Stimulated activated CD8-positive, alpha-beta memory T cell treated with anti-CD3 and anti-CD28 coated beads, Interleukin-15, amount 100 ng/mL, for 1 hour (primary cell): ENCODE results near the gene ITPR1.
"Not testable (repeated sequence)": the region's sequence is repeated elsewhere in the genome, so short reads cannot be mapped to it uniquely, and the experiment has no call there.

Experiments used
- DNase-seq: peaks from one replicate; pipeline ENCODE4 v3.0.0-alpha.2; 2020; ENCODE audit warnings: low read depth

Gene ITPR1

DNA sequence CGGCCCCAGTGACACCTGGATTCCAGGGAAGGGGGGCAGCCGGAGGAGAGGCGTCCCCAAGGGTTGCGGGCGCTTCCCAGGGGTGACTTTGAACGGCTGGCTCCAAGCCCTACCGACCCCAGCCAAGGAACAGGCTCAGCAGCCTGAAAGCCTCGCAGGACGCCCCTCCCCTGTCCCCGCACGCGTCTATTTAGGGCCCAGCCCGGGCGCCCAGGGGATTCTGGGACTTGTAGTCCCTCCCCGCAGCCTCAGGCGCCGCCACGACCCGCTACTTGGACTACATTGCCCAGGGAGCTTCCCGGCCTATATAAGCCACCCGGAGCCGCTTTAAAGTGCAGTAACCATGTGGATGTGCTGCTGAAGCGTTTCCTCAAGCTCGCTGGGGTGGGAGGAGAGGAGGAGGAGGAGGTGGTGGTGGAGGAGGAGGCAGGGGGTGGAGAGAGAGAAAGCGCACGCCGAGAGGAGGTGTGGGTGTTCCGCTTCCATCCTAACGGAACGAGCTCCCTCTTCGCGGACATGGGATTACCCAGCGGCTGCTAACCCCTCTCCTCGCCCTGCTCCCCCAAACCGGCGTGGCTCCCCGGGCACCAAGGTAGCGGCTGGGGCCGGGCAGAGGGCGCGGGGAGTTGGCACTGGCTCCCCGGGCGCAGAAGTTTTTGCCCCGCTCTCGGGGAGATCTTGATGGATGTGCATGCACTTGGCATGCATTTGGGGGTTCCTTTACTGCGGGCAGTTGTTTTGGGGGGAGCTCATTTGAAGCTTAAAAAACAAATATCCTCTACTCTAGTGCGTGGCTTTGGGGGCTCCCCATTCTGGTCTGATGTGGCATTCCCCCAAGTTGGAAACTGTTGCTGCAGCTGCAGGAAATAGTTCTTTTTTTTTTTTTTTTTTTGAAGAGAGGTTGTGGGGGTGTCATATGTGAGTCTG, at the start of gene ITPR1:
Gene ITPR1 (plus strand): TSS at position 335 of the 927 bp plus-strand sequence. CDS start 23,144 bp downstream, outside the sequence.
- DNase-seq = peak; percentile 92

DNA sequence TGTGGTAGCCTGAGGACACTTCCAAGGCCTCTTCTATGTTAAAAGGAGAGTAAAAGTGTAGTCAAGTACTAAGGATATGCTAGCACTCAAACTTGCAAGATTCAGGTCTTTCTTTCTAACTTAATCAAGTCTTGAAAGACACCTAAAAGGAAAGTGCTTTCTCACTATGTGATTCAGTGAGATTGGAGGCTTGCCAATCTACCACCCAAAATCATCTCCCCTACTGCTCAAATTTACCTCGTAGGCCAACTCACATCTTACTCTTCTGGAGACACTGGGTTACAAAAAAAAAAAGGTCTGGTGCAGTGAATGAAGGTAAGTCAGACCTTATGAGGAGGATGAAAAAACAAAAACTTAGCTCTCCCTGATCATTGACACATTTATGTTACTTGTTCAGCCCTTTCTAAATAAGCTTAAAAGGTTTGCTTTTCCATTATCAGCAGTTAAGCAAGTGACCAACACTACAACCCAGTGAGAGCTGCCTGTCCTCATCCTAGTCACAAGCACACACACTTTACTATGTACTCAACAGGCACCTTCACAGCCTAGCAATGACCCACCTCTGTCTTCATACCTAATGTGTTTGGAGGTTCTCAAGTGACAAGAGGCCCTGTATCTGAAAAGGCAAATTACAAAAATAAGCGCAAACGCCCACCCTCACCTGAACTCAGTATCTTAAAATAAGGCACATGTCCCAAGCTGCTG, 45.7 kb upstream of the ITPR1 start:
- DNase-seq = no peak

DNA sequence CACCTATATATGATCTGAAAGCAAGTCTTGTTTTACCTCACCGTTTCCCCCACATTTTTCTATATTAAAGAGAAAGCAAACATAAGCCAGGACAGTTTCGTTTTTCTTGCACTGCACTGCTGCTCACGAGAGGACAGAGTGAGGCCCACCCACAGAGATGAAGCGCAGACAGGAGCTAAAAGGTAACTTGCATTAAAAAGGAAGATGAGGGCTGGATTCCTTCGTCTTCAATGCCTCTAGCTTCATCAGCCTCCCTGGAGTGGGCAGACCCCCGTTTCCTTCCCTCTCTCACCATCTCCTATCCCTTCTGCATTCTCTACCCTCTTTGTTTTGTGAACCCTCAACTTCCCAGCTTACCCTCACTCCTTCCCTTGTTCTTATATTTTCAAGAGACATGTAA, 45.0 kb upstream of the ITPR1 start:
- no peak for DNase-seq

DNA sequence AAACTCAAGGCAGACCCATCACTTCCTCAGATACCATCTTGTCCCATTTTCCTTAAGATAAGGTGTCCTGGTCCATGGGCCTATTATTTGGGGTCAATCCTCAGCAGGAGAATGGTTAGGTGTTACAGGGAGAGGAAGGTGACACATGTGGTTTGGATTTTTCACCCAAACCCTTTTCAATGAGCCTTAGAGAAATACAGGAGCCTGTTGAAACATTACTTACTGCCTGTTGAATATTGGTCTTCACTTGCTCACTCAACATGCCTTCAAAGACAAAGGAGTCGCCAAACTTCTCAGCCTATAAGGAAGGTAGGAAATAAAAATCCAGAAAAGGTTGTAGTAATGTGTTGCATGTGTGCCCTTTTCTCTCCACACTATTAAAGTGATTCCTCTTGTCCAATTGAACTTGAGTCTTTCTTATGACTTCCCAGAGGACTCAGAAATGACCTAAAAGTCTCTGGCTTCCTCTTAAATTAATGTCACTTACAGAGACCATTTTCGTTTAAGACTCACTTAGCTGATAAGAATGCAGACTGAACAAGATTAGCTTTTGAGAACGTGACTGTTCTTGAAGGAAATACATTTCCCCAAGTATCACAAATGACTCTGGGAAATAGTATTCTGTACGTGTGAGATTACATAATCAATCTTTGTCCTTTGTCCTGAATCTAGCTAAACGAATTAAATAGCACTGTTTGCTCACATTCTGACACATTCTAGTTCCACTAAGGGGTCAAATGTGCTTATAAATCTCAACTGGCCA, 43.9 kb upstream of the ITPR1 start:
- no peak for DNase-seq

DNA sequence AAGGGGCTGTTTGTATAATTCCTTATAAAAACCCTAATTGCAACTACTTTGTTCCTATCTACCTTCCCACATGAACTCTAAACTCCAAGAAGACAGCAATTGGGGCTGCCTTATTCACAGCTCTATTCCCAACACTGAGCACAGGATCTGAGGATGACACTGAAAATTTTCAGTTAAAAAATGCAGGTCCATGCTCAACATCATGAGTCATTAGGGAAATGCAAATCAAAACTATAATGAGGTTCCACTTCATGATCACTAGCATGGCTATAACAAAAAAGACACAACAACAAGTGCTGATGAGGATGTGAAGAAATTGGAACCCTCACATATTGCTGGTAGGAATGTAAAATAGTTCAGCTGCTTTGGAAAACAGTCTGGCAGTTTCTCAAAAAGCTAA, 39.0 kb upstream of the ITPR1 start:
- DNase-seq = no peak

- not testable (repeated sequence) for DNase-seq
Measured at GRCh38 chr3:4456780-4457179, 36.4 kb upstream of the ITPR1 start.

GRCh38 chr3:4458961-4459360, 34.2 kb upstream of the ITPR1 start:
- DNase-seq = no peak

GRCh38 chr3:4460334-4460733, 32.8 kb upstream of the ITPR1 start:
- DNase-seq = no peak

GRCh38 chr3:4461468-4462090, 31.6 kb upstream of the ITPR1 start:
- no peak for DNase-seq

DNA sequence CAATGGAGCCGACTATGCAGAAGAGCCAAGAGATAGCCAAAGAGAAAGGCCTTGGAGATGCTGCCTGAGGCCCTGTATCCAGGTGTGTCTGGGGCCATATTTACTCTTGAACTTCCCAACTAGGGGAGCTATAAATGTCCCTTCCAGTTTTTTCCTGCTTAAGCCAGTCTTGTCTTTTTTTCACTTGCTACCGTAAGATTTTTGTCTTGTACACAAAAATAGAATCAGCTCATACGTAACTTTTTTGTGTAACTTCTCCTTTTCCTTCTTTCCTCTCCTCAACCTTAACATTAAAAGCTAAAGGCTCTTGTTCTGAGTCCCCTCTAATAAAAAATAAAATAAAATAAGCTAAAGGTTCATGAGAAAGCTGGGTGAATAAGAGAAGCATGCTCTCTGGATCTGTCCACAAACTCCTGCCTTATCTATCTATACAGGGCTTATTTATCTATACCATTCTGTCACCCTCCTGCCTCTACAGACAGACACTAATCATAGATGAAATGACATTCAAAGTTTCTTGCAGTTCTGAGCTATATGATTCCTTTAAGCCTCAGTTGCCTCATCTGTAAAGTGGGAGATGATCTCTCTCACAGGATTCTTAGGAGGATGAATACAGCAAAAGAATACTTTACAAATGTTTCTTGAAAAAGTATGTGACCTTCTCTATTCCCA, 30.6 kb upstream of the ITPR1 start:
- no peak for DNase-seq

DNA sequence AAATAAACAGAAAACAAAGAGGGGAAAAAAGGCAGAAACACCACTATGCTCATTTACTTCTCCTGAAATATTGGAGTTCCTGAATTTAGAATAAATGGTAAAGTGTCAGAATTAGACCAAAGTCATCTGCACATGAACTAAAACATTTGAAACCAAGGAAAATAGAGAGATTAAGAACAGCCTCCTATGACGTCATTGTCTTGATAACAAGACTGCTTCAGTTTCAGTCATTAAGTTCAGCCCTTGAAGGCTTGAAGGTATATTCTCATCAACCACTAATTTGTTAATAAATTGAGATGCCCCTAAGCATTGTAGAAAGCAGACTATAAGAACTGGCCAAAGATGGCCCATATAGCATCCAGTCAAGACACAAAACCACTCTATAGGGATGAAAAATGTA, 28.6 kb upstream of the ITPR1 start:
- DNase-seq = no peak

DNA sequence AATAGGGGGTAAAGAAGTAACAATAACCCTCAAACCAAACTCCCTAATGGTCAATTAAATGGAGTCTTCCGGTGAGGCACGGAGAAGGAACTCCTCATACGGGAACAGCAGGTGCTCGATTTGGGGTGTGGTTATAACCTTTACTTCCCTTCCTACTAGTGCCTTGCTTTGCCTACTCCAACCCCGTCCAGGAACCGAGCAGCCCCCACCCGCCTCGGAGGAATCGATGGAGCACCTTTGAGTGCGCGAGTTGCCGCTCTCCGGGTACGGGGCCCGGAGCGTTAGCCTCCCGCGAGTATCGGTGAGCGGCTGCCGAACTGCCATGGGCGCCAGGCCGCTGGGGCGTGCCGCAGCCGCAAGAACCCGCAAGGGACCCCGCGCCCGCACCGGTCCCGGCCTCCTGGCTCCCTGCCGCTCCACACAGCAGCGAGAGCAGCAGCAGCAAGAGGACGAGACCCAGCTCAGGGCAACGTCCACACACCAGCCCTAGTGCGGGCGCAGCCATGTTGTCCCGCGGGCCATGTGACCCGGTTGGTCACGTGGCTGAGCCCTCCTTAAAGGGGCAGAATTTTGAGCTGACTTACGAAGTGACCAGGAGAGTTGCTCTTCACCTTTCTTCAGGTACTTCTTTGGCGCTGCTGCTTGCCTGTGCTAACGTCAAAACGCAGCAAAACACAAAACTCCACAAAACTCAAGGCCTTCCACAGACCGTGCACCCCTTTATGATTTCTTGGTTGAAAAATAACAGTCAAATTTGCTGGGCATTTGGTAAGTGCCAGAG, 26.2 kb upstream of the ITPR1 start, which contains the start of gene SUMF1:
Gene SUMF1 (minus strand): TSS at position 529 of the 781 bp plus-strand sequence. CDS start 24 bp downstream, at position 505.
- peak; percentile 45 for DNase-seq

GRCh38 chr3:4467522-4467867, 25.7 kb upstream of the ITPR1 start:
- no peak for DNase-seq

DNA sequence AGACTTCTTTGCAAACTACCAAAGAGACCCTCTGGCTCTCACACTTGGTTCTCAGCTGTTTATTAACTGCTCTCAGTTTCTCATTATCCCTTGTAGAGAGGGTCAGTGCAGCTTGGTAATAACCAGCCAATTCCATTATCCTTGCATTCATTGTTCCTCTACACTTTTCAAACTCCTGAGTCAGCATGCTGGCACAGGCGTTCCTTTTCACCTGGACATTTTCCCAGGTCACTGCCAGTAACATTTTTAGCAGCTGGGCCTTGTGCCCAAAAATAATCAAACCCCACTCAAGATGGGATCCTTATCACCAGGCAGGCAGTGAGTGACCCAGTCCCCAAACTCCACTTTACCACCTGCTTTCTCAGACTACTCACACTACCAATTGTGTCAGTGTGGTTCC, 21.2 kb upstream of the ITPR1 start:
- DNase-seq = no peak

GRCh38 chr3:4472312-4472711, 20.8 kb upstream of the ITPR1 start:
- DNase-seq = no peak

- DNase-seq = no peak
Measured at GRCh38 chr3:4472766-4473165, 20.4 kb upstream of the ITPR1 start.

DNA sequence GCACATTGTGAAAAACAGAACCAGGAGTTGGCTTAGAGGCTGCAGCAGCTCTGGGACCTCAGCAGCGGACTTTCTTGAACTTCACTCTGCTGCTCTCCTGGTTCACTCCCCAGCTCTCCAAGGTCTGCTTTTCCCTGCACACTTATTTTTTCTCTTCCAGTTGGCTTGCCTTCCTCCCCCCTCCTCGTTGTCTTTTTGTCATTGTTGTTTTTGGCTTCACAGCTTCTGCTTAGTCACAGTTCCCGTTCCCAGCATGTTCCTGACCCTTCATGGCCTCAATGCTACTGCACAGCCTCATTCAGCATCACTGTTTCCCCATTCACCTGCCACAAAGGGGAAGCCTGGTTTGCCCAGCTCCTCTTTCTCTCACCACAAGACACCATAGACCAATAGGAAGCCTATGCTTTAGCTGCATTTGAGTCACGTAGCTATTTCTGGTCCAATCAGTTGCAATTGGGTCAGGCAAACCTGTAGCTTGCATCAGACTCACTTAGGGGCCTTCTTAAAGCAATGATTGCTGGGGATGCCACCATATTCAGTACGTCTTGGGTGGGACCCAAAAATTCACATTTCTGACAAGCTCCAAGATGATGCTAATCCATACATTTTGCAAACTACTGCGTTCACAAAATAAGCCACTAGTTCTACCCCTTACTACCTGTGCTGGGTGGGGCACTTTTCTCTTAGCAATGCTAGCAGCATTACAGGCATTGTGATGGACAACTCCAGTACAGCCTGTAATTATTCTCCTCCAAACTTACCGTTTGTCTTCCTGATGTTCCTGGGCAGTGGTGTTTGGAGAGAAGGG, 18.3 kb upstream of the ITPR1 start:
- DNase-seq = no peak

DNA sequence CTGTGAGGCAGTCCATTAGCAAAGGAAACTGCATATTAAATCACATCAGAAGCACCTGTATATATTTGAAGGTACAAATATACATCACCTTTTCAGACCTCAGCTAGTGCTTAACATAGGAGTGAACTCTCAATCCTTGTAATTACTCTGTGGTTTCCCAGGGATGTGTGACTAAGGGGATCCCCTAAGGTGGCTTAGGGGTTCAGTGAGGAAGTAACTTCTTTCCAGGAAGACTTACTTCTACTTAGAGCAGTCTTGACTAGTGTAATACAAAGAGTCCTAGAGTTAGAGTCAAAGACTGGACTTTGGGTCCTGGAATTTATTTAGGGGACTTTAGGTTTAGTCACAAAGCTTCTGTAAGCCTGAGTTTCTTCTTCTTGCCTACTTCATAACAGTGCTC, 17.3 kb upstream of the ITPR1 start:
- no peak for DNase-seq

GRCh38 chr3:4476496-4476895, 16.7 kb upstream of the ITPR1 start:
- DNase-seq = no peak

GRCh38 chr3:4478261-4478660, 14.9 kb upstream of the ITPR1 start:
- no peak for DNase-seq
